Central memory CD8-positive, alpha-beta T cell (primary cell): ENCODE results near the gene CACNG1.
A peak's percentile ranks its signal among the peaks of the same experiment; 100 is the strongest.
"Not testable (repeated sequence)": the region's sequence is repeated elsewhere in the genome, so short reads cannot be mapped to it uniquely, and the experiment has no call there.

ENCODE experiments used
- ATAC-seq: fragments of 150-1000 bp; cut with Tn5 transposase; replicated peaks from 2 replicates; pipeline ENCODE4 v1.10.0; 2022; ENCODE audit warnings: mild to moderate bottlenecking, moderate FRiP score, moderate number of reproducible peaks; ENCODE audit not compliant: poor library complexity, severe bottlenecking; ENCODE audit errors: extremely low read depth
- DNase-seq, 2 donors: peaks; one replicate each; pipeline ENCODE4 v3.0.0; 2021; ENCODE audit warnings: low spot score in 2 of 2
- H3K27ac Mint-ChIP-seq: one replicate; pipeline ENCODE4 v1.8.0; 2022; ENCODE audit warnings: low read depth, mild to moderate bottlenecking, moderate library complexity, mixed read lengths
- H3K27me3 Mint-ChIP-seq: one replicate; pipeline ENCODE4 v1.8.0; 2022; ENCODE audit warnings: mixed read lengths
- H3K36me3 Mint-ChIP-seq: one replicate; pipeline ENCODE4 v1.8.0; 2022; ENCODE audit warnings: mild to moderate bottlenecking, moderate library complexity, mixed read lengths; ENCODE audit not compliant: insufficient read depth
- H3K4me1 Mint-ChIP-seq: one replicate; pipeline ENCODE4 v1.8.0; 2022; ENCODE audit warnings: mixed read lengths
- H3K4me3 Mint-ChIP-seq: one replicate; pipeline ENCODE4 v1.8.0; 2022; ENCODE audit warnings: mild to moderate bottlenecking, moderate library complexity, mixed read lengths
- H3K9me3 Mint-ChIP-seq: one replicate; pipeline ENCODE4 v1.8.0; 2022; ENCODE audit warnings: mixed read lengths

The CACNG1 gene

GRCh38 chr17:67076290-67076689 is 31.9 kb downstream of the CACNG1 start:
- no peak overlapping the region for H3K27ac Mint-ChIP-seq
- no peaks in the 10 kb centered on the region for H3K27me3 Mint-ChIP-seq
- no peaks in the 10 kb centered on the region for H3K9me3 Mint-ChIP-seq
- H3K4me1 Mint-ChIP-seq: peaks cover 13% of the 10 kb centered on the region
- H3K4me3 Mint-ChIP-seq: no peak overlapping the region
- peaks cover 24% of the 10 kb centered on the region for H3K36me3 Mint-ChIP-seq
- ATAC-seq: no peak
- DNase-seq: no peak

- Mint-ChIP-seq H3K9me3 (no peaks in the 10 kb centered on the region), H3K36me3 (peaks cover 26% of the 10 kb centered on the region), H3K27me3 (no peaks in the 10 kb centered on the region), H3K4me3 (no peak overlapping the region), H3K4me1 (peaks cover 23% of the 10 kb centered on the region), H3K27ac (no peak overlapping the region)
- ATAC-seq (no peak), DNase-seq (no peak)
These were observed 33.9 kb downstream of the CACNG1 start for GRCh38 chr17:67078292-67078691.

- Mint-ChIP-seq H3K36me3 (peaks cover 28% of the 10 kb centered on the region), H3K27me3 (no peaks in the 10 kb centered on the region), H3K9me3 (no peaks in the 10 kb centered on the region), H3K4me3 (no peak overlapping the region), H3K27ac (peak overlapping the region; percentile 83), H3K4me1 (peaks cover 27% of the 10 kb centered on the region)
- no peak for ATAC-seq
- DNase-seq: no peak
These were observed 35.1 kb downstream of the CACNG1 start for GRCh38 chr17:67079491-67079890.

GRCh38 chr17:67080804-67081203 is 36.5 kb downstream of the CACNG1 start:
- Mint-ChIP-seq H3K4me1 (peaks cover 27% of the 10 kb centered on the region), H3K36me3 (peaks cover 34% of the 10 kb centered on the region), H3K27ac (peak overlapping the region; percentile 83), H3K27me3 (no peaks in the 10 kb centered on the region), H3K9me3 (no peaks in the 10 kb centered on the region), H3K4me3 (no peak overlapping the region)
- no peak for DNase-seq
- no peak for ATAC-seq

- H3K27me3 Mint-ChIP-seq: no peaks in the 10 kb centered on the region
- peaks cover 27% of the 10 kb centered on the region for H3K4me1 Mint-ChIP-seq
- ATAC-seq (peak; percentile 75), DNase-seq (no peak)
- no peaks in the 10 kb centered on the region for H3K9me3 Mint-ChIP-seq
- peaks cover 36% of the 10 kb centered on the region for H3K36me3 Mint-ChIP-seq
- no peak overlapping the region for H3K4me3 Mint-ChIP-seq
- H3K27ac Mint-ChIP-seq: no peak overlapping the region
These were observed 37.8 kb downstream of the CACNG1 start for GRCh38 chr17:67082107-67082506.

- Mint-ChIP-seq H3K27ac (no peak overlapping the region), H3K36me3 (peaks cover 29% of the 10 kb centered on the region), H3K4me1 (peaks cover 33% of the 10 kb centered on the region)
These were observed 41.1 kb downstream of the CACNG1 start for GRCh38 chr17:67085406-67085805.

GRCh38 chr17:67088639-67089038 is 44.3 kb downstream of the CACNG1 start:
- Mint-ChIP-seq H3K4me3 (no peak overlapping the region), H3K9me3 (no peaks in the 10 kb centered on the region), H3K27me3 (no peaks in the 10 kb centered on the region), H3K27ac (no peak overlapping the region), H3K4me1 (peaks cover 33% of the 10 kb centered on the region), H3K36me3 (peaks cover 26% of the 10 kb centered on the region)
- no peak for DNase-seq
- no peak for ATAC-seq

More at GRCh38 chr17:67085406-67085805, 41.1 kb downstream of the CACNG1 start:
- ATAC-seq (no peak), DNase-seq (no peak)
- H3K9me3 Mint-ChIP-seq: no peaks in the 10 kb centered on the region
- H3K27me3 Mint-ChIP-seq: no peaks in the 10 kb centered on the region
- no peak overlapping the region for H3K4me3 Mint-ChIP-seq

GRCh38 chr17:67090341-67090740 is 46.0 kb downstream of the CACNG1 start:
- no peak overlapping the region for H3K4me3 Mint-ChIP-seq
- no peak overlapping the region for H3K27ac Mint-ChIP-seq
- H3K36me3 Mint-ChIP-seq: peaks cover 24% of the 10 kb centered on the region
- no peaks in the 10 kb centered on the region for H3K27me3 Mint-ChIP-seq
- H3K9me3 Mint-ChIP-seq: no peaks in the 10 kb centered on the region
- DNase-seq: no peak
- peaks cover 44% of the 10 kb centered on the region for H3K4me1 Mint-ChIP-seq
- no peak for ATAC-seq

GRCh38 chr17:67092291-67092690 is 47.9 kb downstream of the CACNG1 start:
- DNase-seq (no peak), ATAC-seq (no peak)
- Mint-ChIP-seq H3K36me3 (peaks cover 19% of the 10 kb centered on the region), H3K9me3 (no peaks in the 10 kb centered on the region), H3K27ac (peak overlapping the region; percentile 56), H3K27me3 (no peaks in the 10 kb centered on the region), H3K4me1 (peaks cover 60% of the 10 kb centered on the region), H3K4me3 (no peak overlapping the region)

GRCh38 chr17:67092710-67093109 is 48.4 kb downstream of the CACNG1 start:
- Mint-ChIP-seq H3K27ac (peak overlapping the region; percentile 56), H3K36me3 (peaks cover 15% of the 10 kb centered on the region), H3K4me1 (peaks cover 64% of the 10 kb centered on the region)
- ATAC-seq, H3K4me3 Mint-ChIP-seq, H3K9me3 Mint-ChIP-seq, H3K27me3 Mint-ChIP-seq, DNase-seq: not testable (repeated sequence)

- no peaks in the 10 kb centered on the region for H3K9me3 Mint-ChIP-seq
- no peak overlapping the region for H3K4me3 Mint-ChIP-seq
- H3K27ac Mint-ChIP-seq: peak overlapping the region; percentile 82
- no peaks in the 10 kb centered on the region for H3K27me3 Mint-ChIP-seq
- ATAC-seq (no peak), DNase-seq (no peak)
- H3K36me3 Mint-ChIP-seq: peaks cover 13% of the 10 kb centered on the region
- peaks cover 66% of the 10 kb centered on the region for H3K4me1 Mint-ChIP-seq
These were observed 49.0 kb downstream of the CACNG1 start for GRCh38 chr17:67093348-67093747.

GRCh38 chr17:67095291-67095690 is 50.9 kb downstream of the CACNG1 start:
- H3K9me3 Mint-ChIP-seq, DNase-seq, H3K27me3 Mint-ChIP-seq, ATAC-seq, H3K4me3 Mint-ChIP-seq: not testable (repeated sequence)
- Mint-ChIP-seq H3K4me1 (peaks cover 67% of the 10 kb centered on the region), H3K36me3 (peaks cover 14% of the 10 kb centered on the region), H3K27ac (peak overlapping the region; percentile 9)

GRCh38 chr17:67095803-67096202 is 51.4 kb downstream of the CACNG1 start:
- DNase-seq (no peak), ATAC-seq (no peak)
- Mint-ChIP-seq H3K27ac (peak overlapping the region; percentile 9), H3K4me3 (no peak overlapping the region), H3K36me3 (peaks cover 18% of the 10 kb centered on the region), H3K27me3 (no peaks in the 10 kb centered on the region), H3K4me1 (peaks cover 67% of the 10 kb centered on the region), H3K9me3 (no peaks in the 10 kb centered on the region)

GRCh38 chr17:67096609-67097008 is 52.3 kb downstream of the CACNG1 start:
- no peak overlapping the region for H3K4me3 Mint-ChIP-seq
- peaks cover 19% of the 10 kb centered on the region for H3K36me3 Mint-ChIP-seq
- ATAC-seq (no peak), DNase-seq (no peak)
- peaks cover 73% of the 10 kb centered on the region for H3K4me1 Mint-ChIP-seq
- H3K27me3 Mint-ChIP-seq: no peaks in the 10 kb centered on the region
- peak overlapping the region; percentile 11 for H3K27ac Mint-ChIP-seq
- H3K9me3 Mint-ChIP-seq: no peaks in the 10 kb centered on the region
